Adipose tissue (tissue), 3 donors: ENCODE data around the gene LCE6A. TPM values are rescaled to one million over a fixed set of nuclear protein-coding genes. Genes with fewer than 3 reads are reported as not detected.

Experiments used
- H3K27ac ChIP-seq: one replicate; pipeline ENCODE4 v1.5.1; 2013; ENCODE audit warnings: low read depth, low read length
- WGBS, 3 donors: extraction: QIAGEN DNeasy Blood & Tissue Kit; methylation state at CpG; one replicate each; pipeline ENCODE4 v1.1.7; 2013; 5-methylcytosine and 5-hydroxymethylcytosine counted together
- polyA plus RNA-seq, 3 donors: library from polyadenylated mRNA; stranded (reverse); fragments of 200-250 nt; gene quantifications; one replicate each; pipeline ENCODE4 v1.2.3, GENCODE V29; 2013
- donor health status: healthy with polysubstance abuse.
- donor health status: Bipolar disorder and iron deficiency.
- donor health status: healthy.

LCE6A gene
- polyA plus RNA-seq: not detected

GRCh38 chr1:152842556-152842955, at the start of gene LCE6A:
Gene LCE6A, plus strand, starts transcription at chr1:152842856. Its CDS starts 665 bp downstream, at chr1:152843521.
- WGBS, 3 donors: 54 to 92% (median 82%) methylated on average over 3 of the region's 3 CpGs
- no peak within 1 kb of the TSS for H3K27ac ChIP-seq

GRCh38 chr1:152795686-152796085, 47.0 kb upstream of the LCE6A start:
- 41 to 62% (median 50%) methylated on average over 4 of the region's 4 CpGs for WGBS, 3 donors
- no peak overlapping the region for H3K27ac ChIP-seq

GRCh38 chr1:152796421-152796820, 46.2 kb upstream of the LCE6A start, which contains the start of gene LCE1D:
Gene LCE1D, plus strand, starts transcription at chr1:152796721. Its CDS starts 1,074 bp downstream, at chr1:152797795.
- H3K27ac ChIP-seq: no peak within 1 kb of the TSS
- 29 to 40% (median 35%) methylated on average over 3 of the region's 3 CpGs for WGBS, 3 donors

GRCh38 chr1:152801333-152801732, 41.3 kb upstream of the LCE6A start:
- no peak overlapping the region for H3K27ac ChIP-seq
- WGBS, 3 donors: 35 to 61% (median 54%) methylated on average over 1 of the region's 1 CpG

GRCh38 chr1:152806576-152806975, 36.1 kb upstream of the LCE6A start, which contains the start of gene LCE1C:
Gene LCE1C, minus strand, starts transcription at chr1:152806651. Its CDS starts 1,173 bp downstream, at chr1:152805478.
- WGBS, 3 donors: 60 to 62% (median 61%) methylated on average over 3 of the region's 3 CpGs
- H3K27ac ChIP-seq: no peak within 1 kb of the TSS

GRCh38 chr1:152811050-152811449, 31.6 kb upstream of the LCE6A start:
- no peak overlapping the region for H3K27ac ChIP-seq
- WGBS, 3 donors: 66 to 84% (median 79%) methylated on average over 2 of the region's 2 CpGs

- 47 to 92% (median 88%) methylated on average over 2 of the region's 2 CpGs for WGBS, 3 donors
- H3K27ac ChIP-seq: no peak within 1 kb of the TSS
Measured at GRCh38 chr1:152811671-152812070, 31.0 kb upstream of the LCE6A start, which contains the start of gene LCE1B. Gene LCE1B, plus strand, starts transcription at chr1:152811971. Its CDS starts 476 bp downstream, at chr1:152812447.

- 83 to 90% (median 83%) methylated on average over 6 of the region's 6 CpGs for WGBS, 3 donors
- H3K27ac ChIP-seq: no peak overlapping the region
Measured at GRCh38 chr1:152817309-152817708, 25.3 kb upstream of the LCE6A start.

GRCh38 chr1:152823294-152823693, 19.4 kb upstream of the LCE6A start:
- no peak overlapping the region for H3K27ac ChIP-seq
- 30 to 45% (median 37%) methylated on average over 5 of the region's 5 CpGs for WGBS, 3 donors

- no peak overlapping the region for H3K27ac ChIP-seq
Measured at GRCh38 chr1:152824964-152825363, 17.7 kb upstream of the LCE6A start.

GRCh38 chr1:152827173-152827572, 15.5 kb upstream of the LCE6A start, which contains the start of gene LCE1A:
Gene LCE1A, plus strand, starts transcription at chr1:152827473. Its CDS starts 0 bp downstream, at chr1:152827473.
- H3K27ac ChIP-seq: no peak within 1 kb of the TSS
- 84 to 91% (median 90%) methylated on average over 2 of the region's 2 CpGs for WGBS, 3 donors

- WGBS, 3 donors: 38 to 52% (median 47%) methylated on average over 2 of the region's 2 CpGs
- no peak overlapping the region for H3K27ac ChIP-seq
Measured at GRCh38 chr1:152836870-152837269, 5.8 kb upstream of the LCE6A start.

- H3K27ac ChIP-seq: no peak overlapping the region
- 42 to 62% (median 53%) methylated on average over 2 of the region's 2 CpGs for WGBS, 3 donors
Measured at GRCh38 chr1:152855661-152856060, 13.0 kb downstream of the LCE6A start.

GRCh38 chr1:152858062-152858461, 15.4 kb downstream of the LCE6A start:
- WGBS, 3 donors: 76 to 85% (median 83%) methylated on average over 1 of the region's 1 CpG
- H3K27ac ChIP-seq: no peak overlapping the region

GRCh38 chr1:152859696-152860095, 17.0 kb downstream of the LCE6A start, which contains the start of gene LCE7A:
Gene LCE7A, plus strand, starts transcription at chr1:152859996. Its CDS starts 702 bp downstream, at chr1:152860698.
- WGBS, 3 donors: 74 to 90% (median 87%) methylated on average over 3 of the region's 3 CpGs
- H3K27ac ChIP-seq: no peak within 1 kb of the TSS

- 58 to 86% (median 77%) methylated on average over 3 of the region's 3 CpGs for WGBS, 3 donors
- no peak overlapping the region for H3K27ac ChIP-seq
Measured at GRCh38 chr1:152860129-152860528, 17.5 kb downstream of the LCE6A start.

- 62 to 76% (median 72%) methylated on average over 4 of the region's 4 CpGs for WGBS, 3 donors
- H3K27ac ChIP-seq: no peak overlapping the region
Measured at GRCh38 chr1:152861374-152861773, 18.7 kb downstream of the LCE6A start.

GRCh38 chr1:152864443-152864842, 21.8 kb downstream of the LCE6A start:
- no peak overlapping the region for H3K27ac ChIP-seq

- H3K27ac ChIP-seq: no peak overlapping the region
- 49 to 71% (median 70%) methylated on average over 2 of the region's 2 CpGs for WGBS, 3 donors
Measured at GRCh38 chr1:152866321-152866720, 23.7 kb downstream of the LCE6A start.

GRCh38 chr1:152869808-152870419, 27.3 kb downstream of the LCE6A start:
- H3K27ac ChIP-seq: no peak overlapping the region
- WGBS, 3 donors: 31 to 35% (median 32%) methylated on average over 9 of the region's 9 CpGs
